GOT3 (cell line): ENCODE measurements around the gene POU5F1.
"Not testable (repeated sequence)": the region's sequence is repeated elsewhere in the genome, so short reads cannot be mapped to it uniquely, and the experiment has no call there.

Experiments used
- DNase-seq: peaks from one replicate; lab custom pipeline; 2025; ENCODE audit warnings: mixed read lengths; lab: John Stamatoyannopoulos, UW

The POU5F1 gene

DNA sequence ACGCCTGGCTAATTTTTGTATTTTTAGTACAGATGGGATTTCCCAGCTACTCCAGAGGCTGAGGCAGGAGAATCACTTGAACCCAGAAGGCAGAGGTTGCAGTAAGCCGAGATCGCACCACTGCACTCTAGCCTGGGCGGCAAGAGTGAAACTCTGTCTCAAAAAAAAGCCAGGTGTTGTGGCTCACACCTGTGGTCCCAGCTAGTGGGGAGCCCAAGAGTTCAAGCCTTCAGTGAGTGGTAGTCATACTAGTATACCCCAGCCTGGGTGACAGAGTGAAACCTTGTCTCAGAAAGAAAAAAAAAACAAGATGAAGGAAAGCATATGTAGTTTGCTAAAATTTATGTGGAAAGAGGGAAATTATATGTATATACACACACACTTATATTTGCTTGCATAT is 20.0 kb upstream of the POU5F1 start:
- no peak for DNase-seq

- not testable (repeated sequence) for DNase-seq
Measured at GRCh38 chr6:31189223-31189622, 18.7 kb upstream of the POU5F1 start.

- DNase-seq, result no peak
Measured at GRCh38 chr6:31187780-31188194, 17.3 kb upstream of the POU5F1 start.

DNA sequence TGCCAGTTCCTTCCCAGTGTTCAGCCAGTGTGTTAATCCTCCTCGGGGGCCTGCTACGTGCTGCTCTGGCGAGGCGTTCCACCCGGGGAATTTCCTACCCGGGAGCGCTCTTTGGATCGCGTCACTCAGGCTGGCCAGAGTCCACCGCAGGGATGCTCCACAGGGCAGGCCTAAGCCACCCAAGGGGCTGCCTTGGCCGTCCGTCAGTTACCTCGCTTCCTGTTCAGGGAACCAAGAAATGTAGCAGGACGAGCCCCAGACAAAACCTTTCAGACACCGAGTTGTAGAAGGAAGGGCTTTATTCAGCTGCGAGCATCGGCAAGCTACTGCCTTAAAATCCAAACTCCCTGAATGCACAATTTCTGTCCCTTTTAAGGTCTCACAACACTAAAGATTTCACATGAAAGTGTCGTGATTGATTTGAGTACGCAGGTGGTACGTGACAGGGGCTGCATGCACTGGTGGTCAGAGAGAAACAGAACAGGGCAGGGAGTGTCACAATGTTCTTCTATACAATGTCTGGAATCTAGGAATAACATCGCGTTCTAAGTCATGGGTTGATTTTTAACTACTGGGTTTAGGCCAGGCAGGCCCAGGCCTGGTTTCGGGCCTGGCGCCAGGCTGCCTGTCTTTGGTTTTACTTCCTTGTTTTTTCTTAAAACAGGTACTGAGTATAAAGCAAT is 15.7 kb upstream of the POU5F1 start:
- DNase-seq, result no peak

DNA sequence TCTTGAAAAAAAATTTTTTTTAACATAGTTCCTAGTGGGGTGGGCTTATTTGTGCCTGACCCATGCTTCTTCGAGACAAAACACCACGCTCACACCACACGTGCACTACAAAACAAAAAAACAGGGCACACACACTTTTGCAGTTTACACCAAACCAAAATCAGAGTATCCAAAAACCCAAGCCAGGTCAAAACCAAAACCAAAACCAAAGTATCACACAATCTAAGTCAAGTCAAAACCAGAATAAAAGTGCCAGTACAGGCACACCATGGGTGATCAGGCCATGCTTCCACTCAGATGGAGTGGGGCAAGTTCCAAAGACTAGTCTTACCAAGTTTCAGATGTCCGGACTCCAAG is 15.2 kb upstream of the POU5F1 start:
- not testable (repeated sequence) for DNase-seq

- DNase-seq, result not testable (repeated sequence)
Measured at GRCh38 chr6:31183859-31184258, 13.4 kb upstream of the POU5F1 start.

GRCh38 chr6:31183287-31183686 is 12.8 kb upstream of the POU5F1 start:
- DNase-seq, result not testable (repeated sequence)

DNA sequence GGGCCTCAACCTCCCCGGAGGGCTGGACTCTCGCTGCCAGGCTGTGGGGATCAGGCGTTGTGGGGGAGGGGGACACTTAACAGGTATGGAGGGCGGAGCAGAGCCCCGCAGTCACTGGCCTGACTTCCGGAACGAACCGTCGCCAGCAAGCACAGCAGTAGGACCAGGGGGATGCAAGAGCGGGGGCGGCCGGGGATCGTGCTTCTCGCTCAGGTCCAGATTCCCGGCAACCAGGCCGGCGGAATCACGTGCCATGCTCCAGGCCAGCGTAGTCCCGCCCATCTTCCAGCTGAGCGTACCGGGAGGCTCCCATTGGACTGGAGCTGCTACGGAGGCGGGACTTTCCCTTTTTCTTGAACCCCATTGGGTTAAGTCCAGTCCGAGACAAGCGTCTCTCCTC is 10.0 kb upstream of the POU5F1 start:
- DNase-seq, result peak; percentile 67

DNA sequence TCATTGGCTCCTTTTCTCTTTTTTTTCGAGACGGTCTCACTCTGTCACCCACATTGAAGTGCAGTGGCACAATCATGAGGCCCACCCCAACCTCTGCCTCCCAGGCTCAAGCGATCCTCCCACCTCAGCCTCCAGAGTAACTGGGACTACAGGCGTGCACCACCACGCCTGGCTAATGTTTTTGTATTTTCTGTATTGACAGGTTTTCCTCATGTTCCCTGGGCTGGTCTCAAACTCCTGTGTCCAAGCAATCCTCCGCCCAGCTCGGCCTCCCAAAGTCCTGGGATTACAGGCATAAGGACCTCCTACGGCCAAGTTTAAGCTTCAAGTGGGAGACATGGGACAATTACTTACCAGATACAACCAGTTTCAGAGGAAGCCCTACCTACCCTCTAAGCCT is 9.4 kb upstream of the POU5F1 start:
- DNase-seq, result no peak

DNA sequence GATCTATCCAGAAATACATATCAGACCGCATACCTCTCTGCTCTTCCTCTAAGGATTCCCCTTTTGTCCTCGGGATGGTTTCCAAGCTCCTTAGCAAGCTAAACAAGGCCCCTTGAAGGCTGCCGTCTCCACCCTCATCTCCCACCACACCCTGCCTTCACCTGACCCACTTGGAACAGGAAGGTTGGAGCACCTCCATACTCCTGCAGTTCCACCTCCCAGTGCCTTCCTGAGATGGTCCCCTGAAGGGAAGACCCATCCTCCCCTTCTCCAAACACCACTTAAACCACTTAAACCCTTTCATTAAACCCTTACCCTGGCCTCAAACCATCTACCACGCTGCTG is 8.5 kb upstream of the POU5F1 start:
- DNase-seq, result no peak

DNA sequence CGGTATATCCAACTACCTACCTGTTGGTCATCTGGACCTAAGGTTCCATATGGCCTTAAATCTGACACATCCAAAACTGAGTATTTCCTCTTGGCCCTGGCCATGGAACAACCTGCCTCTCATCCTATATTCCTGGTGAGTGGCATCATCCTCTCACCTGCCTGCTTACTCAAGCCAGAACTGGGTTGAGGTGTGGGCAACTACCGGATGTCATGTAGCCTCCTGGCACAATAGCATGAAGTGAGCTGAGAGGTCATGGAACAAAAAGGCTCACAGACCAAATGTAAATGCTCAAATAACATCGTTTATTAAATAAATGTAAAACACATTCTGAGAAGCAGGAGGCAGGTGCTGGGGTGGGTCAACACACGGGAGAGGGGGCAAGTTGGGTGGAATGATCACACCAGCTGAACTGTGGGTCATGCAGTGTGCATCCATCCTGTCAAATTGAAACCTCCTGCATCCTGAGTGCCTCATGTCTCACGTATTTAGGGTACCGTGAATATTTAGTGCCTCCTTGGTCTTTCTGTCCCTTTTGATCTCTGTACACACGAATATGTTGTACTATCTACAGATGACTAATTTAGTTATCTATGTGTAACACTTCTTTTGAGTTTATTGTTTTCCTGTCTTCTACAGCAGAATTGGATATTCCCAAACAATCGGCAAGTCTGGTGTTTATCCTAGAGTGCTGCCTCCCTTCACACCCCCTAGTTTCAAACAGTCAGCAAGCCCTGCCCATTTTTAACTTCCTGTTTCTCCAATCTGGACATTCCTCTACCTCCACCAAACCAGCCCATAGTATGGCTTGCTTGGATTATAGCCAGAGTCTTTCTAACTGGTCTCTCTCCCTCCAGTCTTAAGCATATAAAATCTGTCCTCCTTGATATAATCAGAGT is 7.9 kb upstream of the POU5F1 start:
- no peak for DNase-seq

GRCh38 chr6:31175971-31176370 is 5.5 kb upstream of the POU5F1 start:
- DNase-seq, result no peak

DNA sequence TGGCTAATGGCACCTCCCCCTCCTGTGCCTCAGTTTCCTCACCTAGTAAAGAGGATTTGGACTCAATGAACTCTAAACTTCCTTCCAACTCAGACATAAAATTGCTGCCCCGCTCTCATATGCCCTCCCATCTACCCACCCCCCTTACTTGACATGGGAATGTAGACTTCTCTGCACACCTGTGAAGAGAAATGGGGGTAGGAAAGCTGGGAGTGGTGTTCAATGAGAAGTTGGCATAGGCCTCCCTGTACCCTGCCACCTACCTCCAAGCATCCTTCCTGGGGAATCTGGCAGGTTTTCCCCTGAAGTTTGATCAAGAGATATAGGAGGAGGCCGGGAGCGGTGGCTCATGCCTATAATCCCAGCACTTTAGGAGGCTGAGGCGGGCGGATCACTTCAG is 3.9 kb upstream of the POU5F1 start:
- no peak for DNase-seq

- no peak for DNase-seq
Measured at GRCh38 chr6:31173406-31173805, 2.9 kb upstream of the POU5F1 start.

- no peak for DNase-seq
Measured at GRCh38 chr6:31172973-31173384, 2.5 kb upstream of the POU5F1 start.

DNA sequence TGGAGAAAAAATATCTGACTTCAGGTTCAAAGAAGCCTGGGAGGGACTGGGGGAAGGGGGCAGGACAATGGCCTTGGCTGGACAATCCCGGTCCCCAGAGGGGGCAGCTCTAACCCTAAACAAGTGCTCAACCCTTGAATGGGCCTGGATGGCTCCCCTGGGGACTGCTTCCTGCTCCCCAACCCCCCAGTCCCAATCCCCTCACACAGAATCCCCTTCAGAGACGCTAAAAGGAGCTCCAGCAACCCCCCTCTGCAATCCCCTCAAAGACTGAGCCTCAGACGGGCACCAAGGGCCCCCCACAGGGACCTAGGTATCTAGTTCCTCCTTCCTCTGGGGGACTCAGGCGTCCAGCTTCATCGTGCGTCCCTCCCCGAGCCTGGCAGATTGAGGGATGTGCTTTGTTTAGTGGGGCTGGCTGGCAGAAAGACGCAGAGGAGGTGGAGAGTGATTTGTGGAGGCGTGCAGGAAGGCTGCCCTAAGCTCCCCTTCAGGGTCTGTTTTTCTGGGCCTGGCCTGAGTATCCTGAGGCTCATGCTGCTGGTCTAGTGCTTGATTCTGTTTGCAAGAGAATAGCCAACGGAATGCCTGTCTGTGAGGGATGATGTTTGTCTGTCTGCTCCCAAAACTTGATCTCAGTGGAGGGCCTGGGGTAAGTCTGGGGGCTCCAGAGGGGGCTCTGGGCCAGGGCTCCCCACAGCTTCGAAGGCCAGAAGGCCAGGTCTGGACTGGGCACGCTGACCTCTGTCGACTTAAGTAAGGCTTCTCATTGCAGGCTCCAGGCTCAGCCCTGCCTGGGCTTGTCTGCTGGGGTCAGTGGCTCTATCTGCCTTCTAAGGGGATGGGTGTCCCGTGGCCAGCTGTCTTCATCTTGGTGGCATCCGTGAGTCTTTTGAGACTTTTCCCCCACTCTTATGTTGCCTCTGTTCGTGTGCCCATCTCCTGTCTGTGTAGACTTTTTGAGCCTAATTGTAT is 1.7 kb upstream of the POU5F1 start:
- DNase-seq, result no peak

DNA sequence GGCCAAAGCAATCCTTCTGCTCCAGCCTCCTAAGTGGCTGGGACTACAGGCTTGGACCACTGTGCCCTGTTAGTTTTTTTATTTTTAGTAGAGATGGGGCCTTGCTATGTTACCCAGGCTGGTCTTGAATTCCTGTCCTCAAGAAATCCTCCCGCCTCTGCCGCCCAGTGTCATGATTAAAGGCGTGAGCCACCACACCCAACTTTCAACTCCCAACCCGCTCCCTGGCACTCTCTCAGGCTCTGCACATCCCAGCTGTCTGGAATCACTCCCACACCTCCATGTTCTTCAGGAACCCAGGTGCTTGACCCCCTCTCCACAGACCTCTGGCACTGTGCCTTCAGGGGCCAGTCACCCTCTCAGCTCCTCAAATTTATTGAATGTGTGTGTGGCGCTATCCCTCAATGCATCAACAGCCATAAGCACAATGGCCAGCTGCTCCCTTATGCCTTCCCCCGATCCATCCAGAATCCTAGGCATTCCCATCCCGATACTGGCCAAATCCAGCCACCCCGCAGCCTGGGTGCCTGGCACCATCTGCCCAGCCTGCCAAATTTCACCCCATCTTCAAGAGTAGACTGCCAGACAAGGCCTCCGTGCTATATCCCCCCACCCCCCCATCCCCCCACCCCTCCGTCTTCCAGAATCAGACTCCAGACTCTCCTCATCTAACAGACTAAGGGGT is 647 bp upstream of the POU5F1 start:
- DNase-seq, result no peak

DNA sequence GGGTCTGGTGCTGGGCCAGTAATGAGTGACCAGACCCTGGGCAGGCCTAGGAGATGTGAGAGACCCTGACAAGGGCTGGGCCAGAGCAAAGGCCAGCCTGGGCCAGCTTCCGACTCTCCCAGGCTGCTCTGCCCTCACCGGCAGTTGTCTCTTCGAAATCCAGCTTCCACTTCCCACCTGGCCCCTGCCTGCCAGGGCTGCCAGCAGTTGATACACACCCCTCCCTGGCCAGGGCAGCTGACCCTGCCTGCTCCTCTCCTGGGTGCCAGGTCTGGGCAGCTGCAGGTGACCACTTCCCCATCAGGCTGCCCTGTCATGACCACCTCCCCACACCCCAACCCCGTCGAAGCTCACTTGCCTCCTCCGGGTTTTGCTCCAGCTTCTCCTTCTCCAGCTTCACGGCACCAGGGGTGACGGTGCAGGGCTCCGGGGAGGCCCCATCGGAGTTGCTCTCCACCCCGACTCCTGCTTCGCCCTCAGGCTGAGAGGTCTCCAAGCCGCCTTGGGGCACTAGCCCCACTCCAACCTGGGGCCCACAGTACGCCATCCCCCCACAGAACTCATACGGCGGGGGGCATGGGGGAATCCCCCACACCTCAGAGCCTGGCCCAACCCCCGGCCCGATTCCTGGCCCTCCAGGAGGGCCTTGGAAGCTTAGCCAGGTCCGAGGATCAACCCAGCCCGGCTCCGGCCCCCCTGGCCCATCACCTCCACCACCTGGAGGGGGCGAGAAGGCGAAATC is 453 bp downstream of the POU5F1 start:
- DNase-seq, result not testable (repeated sequence)

DNA sequence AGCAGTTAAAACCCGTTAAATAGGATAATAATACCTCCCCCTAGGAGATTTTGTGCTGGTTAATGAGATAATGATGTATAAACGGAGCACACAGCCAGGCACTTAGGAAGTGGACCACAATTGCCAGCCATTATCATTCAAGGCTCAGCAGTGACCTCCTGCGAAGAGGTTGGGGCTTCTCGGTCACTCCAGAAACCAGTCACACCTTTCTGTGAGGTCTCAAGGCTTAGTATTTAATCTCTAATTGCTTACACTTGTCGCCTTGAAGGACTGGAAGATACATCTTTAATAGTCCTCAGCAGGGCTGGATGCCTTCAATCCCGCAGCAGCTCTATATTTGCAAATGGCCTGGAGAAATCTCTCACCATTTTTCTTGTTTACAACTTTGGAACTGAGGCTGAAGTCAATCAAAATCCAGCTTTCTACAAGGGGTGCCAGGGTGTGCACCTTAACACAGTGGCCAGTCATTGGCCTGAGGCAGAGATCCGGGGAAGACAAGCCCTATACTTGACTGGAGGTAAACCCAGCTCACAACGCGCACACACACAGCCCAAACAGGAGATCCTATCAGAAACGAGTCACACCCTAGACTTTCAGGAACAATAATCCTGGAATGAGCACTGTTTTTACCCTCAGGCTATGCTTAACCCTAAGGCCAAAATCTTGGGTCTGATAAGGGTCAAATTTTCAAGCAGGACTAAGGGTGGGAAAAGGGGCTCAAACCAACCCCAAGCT is 1.2 kb downstream of the POU5F1 start:
- DNase-seq, result no peak

GRCh38 chr6:31168606-31169005 is 1.9 kb downstream of the POU5F1 start:
- no peak for DNase-seq
